ENCODE results near the gene ZNF230.
A peak's percentile ranks its signal among the peaks of the same experiment; 100 is the strongest.

Gene ZNF230

GRCh38 chr19:44002566-44003460 lies at the start of gene ZNF230 (continued):
- no peak for TF ChIP-seq ZNF148 (tag by site-specific recombination; IDR thresholded peaks at IDR 0.05; ENCODE audit: borderline replicate concordance)
- peak; percentile 79 for TF ChIP-seq SP2 (tag by site-specific recombination; IDR thresholded peaks at IDR 0.05)
- TF ChIP-seq ZBTB44 (tag by site-specific recombination; IDR thresholded peaks at IDR 0.05), result 0 out of 2 replicates have a peak, but pooled peaks have one; percentile 5
- TF ChIP-seq GLIS2 (tag by site-specific recombination; IDR thresholded peaks at IDR 0.05), result peak; percentile 74
- TF ChIP-seq ZNF529 (tag by site-specific recombination; IDR thresholded peaks at IDR 0.05; ENCODE audit: insufficient replicate concordance), result no peak
- no peak for TF ChIP-seq ZNF138 (tag by site-specific recombination; IDR thresholded peaks at IDR 0.05; ENCODE audit: borderline replicate concordance)
- TF ChIP-seq ZNF274 (IDR thresholded peaks at IDR 0.05; ENCODE audit: low read length), result no peak
- TF ChIP-seq ZNF274 (tag by site-specific recombination; IDR thresholded peaks at IDR 0.05; ENCODE audit: borderline replicate concordance), result no peak; the same call in 1 of the 2 replicates
- TF ChIP-seq, protein P1, sequence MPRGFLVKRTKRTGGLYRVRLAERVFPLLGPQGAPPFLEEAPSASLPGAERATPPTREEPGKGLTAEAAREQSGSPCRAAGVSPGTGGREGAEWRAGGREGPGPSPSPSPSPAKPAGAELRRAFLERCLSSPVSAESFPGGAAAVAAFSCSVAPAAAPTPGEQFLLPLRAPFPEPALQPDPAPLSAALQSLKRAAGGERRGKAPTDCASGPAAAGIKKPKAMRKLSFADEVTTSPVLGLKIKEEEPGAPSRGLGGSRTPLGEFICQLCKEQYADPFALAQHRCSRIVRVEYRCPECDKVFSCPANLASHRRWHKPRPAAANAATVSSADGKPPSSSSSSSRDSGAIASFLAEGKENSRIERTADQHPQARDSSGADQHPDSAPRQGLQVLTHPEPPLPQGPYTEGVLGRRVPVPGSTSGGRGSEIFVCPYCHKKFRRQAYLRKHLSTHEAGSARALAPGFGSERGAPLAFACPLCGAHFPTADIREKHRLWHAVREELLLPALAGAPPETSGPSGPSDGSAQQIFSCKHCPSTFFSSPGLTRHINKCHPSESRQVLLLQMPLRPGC (tag by site-specific recombination; IDR thresholded peaks at IDR 0.05), result peak; percentile 61; the same call in 1 of the 2 replicates
- no peak for TF ChIP-seq ZNF514 (tag by site-specific recombination; IDR thresholded peaks at IDR 0.05)
- TF ChIP-seq YY2 (tag by site-specific recombination; IDR thresholded peaks at IDR 0.05), result peak; percentile 99
- no peak for TF ChIP-seq ZNF571 (tag by site-specific recombination; IDR thresholded peaks at IDR 0.05)
- no peak for TF ChIP-seq ZNF37A (tag by site-specific recombination; IDR thresholded peaks at IDR 0.05)
- TF ChIP-seq ZNF248 (tag by site-specific recombination; IDR thresholded peaks at IDR 0.05), result no peak
- TF ChIP-seq ZNF155 (tag by site-specific recombination; IDR thresholded peaks at IDR 0.05), result no peak
- no peak; the same call in none of the 2 replicates for TF ChIP-seq ZEB2 (tag by site-specific recombination; IDR thresholded peaks at IDR 0.05)
- no peak for TF ChIP-seq ZNF670 (tag by site-specific recombination; IDR thresholded peaks at IDR 0.05; ENCODE audit: low read depth)
- TF ChIP-seq ZNF768 (tag by site-specific recombination; IDR thresholded peaks at IDR 0.05), result peak; percentile 32; the same call in 1 of the 2 replicates
- no peak for TF ChIP-seq ZNF114 (tag by site-specific recombination; IDR thresholded peaks at IDR 0.05)
- TF ChIP-seq ZNF48 (tag by site-specific recombination; IDR thresholded peaks at IDR 0.05), result no peak
- TF ChIP-seq ZNF18 (tag by site-specific recombination; IDR thresholded peaks at IDR 0.05), result peak; percentile 80
- TF ChIP-seq ZNF692 (tag by site-specific recombination; IDR thresholded peaks at IDR 0.05), result peak; percentile 93
- peak; percentile 50; the same call in 1 of the 2 replicates for TF ChIP-seq ZNF341 (tag by site-specific recombination; IDR thresholded peaks at IDR 0.05; ENCODE audit: low read depth)
- no peak for TF ChIP-seq ZNF555 (tag by site-specific recombination; conservative IDR thresholded peaks at IDR 0.05)
- 0 out of 2 replicates have a peak, but pooled peaks have one; percentile 53 for TF ChIP-seq ZNF416 (tag by site-specific recombination; IDR thresholded peaks at IDR 0.05)
- TF ChIP-seq ZNF140 (tag by site-specific recombination; IDR thresholded peaks at IDR 0.05), result no peak
- TF ChIP-seq TRIM28 (IDR thresholded peaks at IDR 0.05; ENCODE audit: borderline replicate concordance, low read length), result no peak
- TF ChIP-seq ZNF175 (tag by site-specific recombination; IDR thresholded peaks at IDR 0.05), result no peak
- TF ChIP-seq ZNF654 (tag by site-specific recombination; IDR thresholded peaks at IDR 0.05; ENCODE audit: low read depth), result no peak
- TF ChIP-seq KLF10 (tag by site-specific recombination; IDR thresholded peaks at IDR 0.05), result no peak
- TF ChIP-seq ZNF544 (tag by site-specific recombination; IDR thresholded peaks at IDR 0.05), result no peak
- no peak for TF ChIP-seq MEIS1 (CRISPR knock-in tag; IDR thresholded peaks at IDR 0.05; ENCODE audit: borderline replicate concordance)
